Neutrophil (primary cell): Measurements from ENCODE around the gene FCHO1.
"Not testable (repeated sequence)": the region's sequence is repeated elsewhere in the genome, so short reads cannot be mapped to it uniquely, and the experiment has no call there.

Experiments
- H3K27ac ChIP-seq: fragments of 200-600 bp; sonication (generic); 2 replicates; pipeline ENCODE4 v1.5.1; 2016; ENCODE audit warnings: mild to moderate bottlenecking, moderate library complexity
- H3K27me3 ChIP-seq: fragments of 200-600 bp; sonication (generic); 2 replicates; pipeline ENCODE4 v1.6.0; 2016; ENCODE audit warnings: mild to moderate bottlenecking
- H3K36me3 ChIP-seq: fragments of 200-600 bp; sonication (generic); 2 replicates; pipeline ENCODE4 v1.5.1; 2017
- H3K4me1 ChIP-seq, 2 experiments: fragments of 200-600 bp in 1 of 2; sonication (generic) in 1 of 2; 1 replicate in 1 of 2; 2 replicates in 1 of 2; pipeline versions ENCODE4 v1.5.1 to v1.6.1; 2013 to 2016; ENCODE audit warnings: low read depth in 1 of 2, low read length in 1 of 2, mild to moderate bottlenecking in 1 of 2, moderate library complexity in 1 of 2; ENCODE audit not compliant: control insufficient read depth in 1 of 2, insufficient read depth in 1 of 2
- H3K4me3 ChIP-seq, 2 experiments: fragments of 200-600 bp in 1 of 2; sonication (generic) in 1 of 2; 1 replicate in 1 of 2; 2 replicates in 1 of 2; pipeline ENCODE4 v1.5.1; 2013 to 2016; ENCODE audit warnings: low read depth in 1 of 2, low read length in 1 of 2, mild to moderate bottlenecking in 1 of 2, moderate library complexity in 1 of 2
- H3K9me3 ChIP-seq: fragments of 200-600 bp; sonication (generic); 2 replicates; pipeline ENCODE4 v1.5.1; 2016
- TF ChIP-seq, protein P1 (sequence below): fragments of 200-600 bp; sonication (generic); IDR thresholded peaks from 2 replicates; pipeline ENCODE4 v1.5.1; 2016; ENCODE audit warnings: antibody characterized with exemption

FCHO1 gene

DNA sequence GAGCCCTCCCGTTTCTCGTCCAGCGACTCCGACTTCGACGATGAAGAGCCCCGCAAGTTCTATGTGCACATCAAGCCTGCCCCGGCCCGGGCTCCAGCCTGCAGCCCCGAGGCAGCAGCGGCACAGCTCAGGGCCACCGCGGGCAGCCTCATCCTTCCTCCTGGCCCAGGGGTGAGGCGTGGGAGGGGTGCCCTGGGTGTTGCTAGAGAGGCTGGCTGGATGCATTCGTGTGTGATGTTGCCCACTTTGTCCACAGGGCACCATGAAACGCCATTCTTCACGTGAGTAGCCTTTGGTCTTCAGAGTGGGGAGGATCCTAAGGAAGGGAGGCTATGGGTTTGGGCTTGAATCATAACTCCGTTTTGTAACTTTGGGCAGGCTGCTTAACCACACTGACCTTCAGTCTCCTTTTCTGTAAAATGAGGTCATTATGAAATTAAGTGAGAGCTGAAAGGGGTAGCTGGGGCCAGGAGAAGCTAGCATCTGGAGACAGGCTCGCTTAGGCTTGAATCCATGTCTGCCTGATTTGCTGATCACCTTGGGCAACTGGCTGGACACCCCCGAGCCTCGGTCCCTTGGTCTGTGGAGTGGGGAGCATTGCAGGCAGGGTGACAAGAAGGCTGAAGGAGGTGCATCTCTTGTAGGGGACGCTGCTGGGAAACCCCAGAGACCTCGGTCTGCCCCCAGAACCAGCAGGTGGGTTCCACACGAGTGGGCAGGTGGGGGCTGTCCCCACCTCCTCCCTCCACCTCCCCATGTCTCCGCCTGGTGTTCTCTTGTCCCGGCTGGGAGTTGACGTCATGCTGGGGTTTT is 24.9 kb downstream of the FCHO1 start:
- Histone ChIP-seq H3K27me3 (no peaks in the 10 kb centered on the region), H3K4me1 (peaks cover 17 to 18% of the 10 kb centered on the region in 2 experiments), H3K9me3 (no peaks in the 10 kb centered on the region), H3K4me3 (no peak overlapping the region), H3K36me3 (peaks cover 71% of the 10 kb centered on the region), H3K27ac (no peak overlapping the region)
- TF ChIP-seq, protein P1, sequence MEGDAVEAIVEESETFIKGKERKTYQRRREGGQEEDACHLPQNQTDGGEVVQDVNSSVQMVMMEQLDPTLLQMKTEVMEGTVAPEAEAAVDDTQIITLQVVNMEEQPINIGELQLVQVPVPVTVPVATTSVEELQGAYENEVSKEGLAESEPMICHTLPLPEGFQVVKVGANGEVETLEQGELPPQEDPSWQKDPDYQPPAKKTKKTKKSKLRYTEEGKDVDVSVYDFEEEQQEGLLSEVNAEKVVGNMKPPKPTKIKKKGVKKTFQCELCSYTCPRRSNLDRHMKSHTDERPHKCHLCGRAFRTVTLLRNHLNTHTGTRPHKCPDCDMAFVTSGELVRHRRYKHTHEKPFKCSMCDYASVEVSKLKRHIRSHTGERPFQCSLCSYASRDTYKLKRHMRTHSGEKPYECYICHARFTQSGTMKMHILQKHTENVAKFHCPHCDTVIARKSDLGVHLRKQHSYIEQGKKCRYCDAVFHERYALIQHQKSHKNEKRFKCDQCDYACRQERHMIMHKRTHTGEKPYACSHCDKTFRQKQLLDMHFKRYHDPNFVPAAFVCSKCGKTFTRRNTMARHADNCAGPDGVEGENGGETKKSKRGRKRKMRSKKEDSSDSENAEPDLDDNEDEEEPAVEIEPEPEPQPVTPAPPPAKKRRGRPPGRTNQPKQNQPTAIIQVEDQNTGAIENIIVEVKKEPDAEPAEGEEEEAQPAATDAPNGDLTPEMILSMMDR: no peak

DNA sequence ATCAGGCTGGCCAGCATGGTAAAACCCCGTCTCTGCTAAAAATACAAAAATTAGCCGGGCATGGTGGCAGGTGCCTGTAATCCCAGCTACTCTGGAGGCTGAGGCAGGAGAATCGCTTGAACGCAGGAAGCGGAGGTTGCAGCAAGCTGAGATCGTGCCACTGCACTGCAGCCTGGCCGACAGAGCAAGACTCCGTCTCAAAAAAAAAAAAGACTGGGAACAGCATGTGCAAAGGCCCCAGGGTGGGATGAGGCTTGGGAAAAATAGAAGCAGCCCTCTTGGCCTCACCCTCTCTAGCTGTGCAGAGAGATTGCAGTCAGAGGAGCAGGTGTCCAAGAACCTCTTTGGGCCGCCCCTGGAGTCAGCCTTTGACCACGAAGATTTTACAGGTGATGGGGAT is 26.6 kb downstream of the FCHO1 start:
- H3K36me3 ChIP-seq: peaks cover 72% of the 10 kb centered on the region
- peaks cover 17 to 18% of the 10 kb centered on the region in 2 experiments for H3K4me1 ChIP-seq
- peak overlapping the region; percentile 83 for H3K27ac ChIP-seq
- H3K27me3 ChIP-seq, H3K9me3 ChIP-seq: not testable (repeated sequence)
- H3K4me3 ChIP-seq: peak overlapping the region; percentile 60 to 66

- H3K36me3 ChIP-seq: peaks cover 72% of the 10 kb centered on the region
- H3K9me3 ChIP-seq: no peaks in the 10 kb centered on the region
These were observed 27.1 kb downstream of the FCHO1 start for GRCh38 chr19:17778251-17778967.

DNA sequence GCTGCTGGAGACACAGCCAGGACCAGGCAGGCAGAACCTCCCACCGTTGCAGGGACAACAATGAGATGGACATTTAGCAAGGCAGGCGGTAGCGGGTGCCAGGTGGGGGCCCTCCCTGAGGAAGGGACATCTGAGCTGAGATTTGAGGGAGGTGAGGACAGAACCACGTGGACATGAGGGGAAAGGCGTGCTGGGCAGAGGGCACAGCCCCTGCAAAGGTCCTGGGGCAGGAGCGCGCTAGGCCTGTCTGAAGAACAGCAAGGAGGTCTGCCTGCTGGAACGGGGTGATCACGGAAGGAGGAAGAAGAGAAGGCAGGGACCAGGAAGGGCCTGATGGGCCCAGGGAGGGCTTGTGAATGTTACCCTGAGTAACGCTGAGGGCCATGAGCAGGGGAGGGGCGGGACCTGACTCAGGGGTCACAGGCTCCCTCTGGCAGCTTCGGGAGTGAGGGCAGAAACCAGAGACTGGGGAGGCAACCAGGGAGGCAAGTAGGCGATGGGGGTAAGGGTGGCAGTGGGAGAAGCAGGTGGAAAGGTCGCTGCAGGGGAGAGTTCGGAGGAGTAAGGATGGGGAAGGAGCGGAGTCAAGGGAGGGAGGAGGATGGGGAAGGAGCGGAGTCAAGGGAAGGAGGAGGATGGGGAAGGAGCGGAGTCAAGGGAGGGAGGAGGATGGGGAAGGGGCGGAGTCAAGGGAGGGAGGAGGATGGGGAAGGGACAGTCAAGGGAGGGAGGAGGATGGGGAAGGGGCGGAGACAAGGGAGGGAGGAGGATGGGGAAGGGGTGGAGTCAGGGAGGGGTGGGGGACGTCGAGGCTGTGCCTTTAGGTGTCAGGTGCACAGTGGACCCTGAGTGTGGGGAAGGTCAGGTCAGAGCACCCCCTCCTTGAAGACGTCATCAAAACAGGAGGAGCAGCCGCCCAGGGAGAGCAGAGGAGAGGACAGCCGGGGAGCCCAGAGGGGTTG is 28.0 kb downstream of the FCHO1 start:
- TF ChIP-seq, protein P1: no peak
- no peaks in the 10 kb centered on the region for H3K9me3 ChIP-seq
- H3K4me1 ChIP-seq: peaks cover 17 to 18% of the 10 kb centered on the region in 2 experiments
- H3K27me3 ChIP-seq: no peaks in the 10 kb centered on the region
- H3K36me3 ChIP-seq: peaks cover 72% of the 10 kb centered on the region
- peak overlapping the region; percentile 83 for H3K27ac ChIP-seq
- H3K4me3 ChIP-seq: peak overlapping the region; percentile 60 to 66

More at GRCh38 chr19:17778251-17778967, 27.1 kb downstream of the FCHO1 start:
- Histone ChIP-seq H3K4me3 (peak overlapping the region; percentile 60 to 66), H3K4me1 (peaks cover 17 to 18% of the 10 kb centered on the region in 2 experiments), H3K27ac (peak overlapping the region; percentile 83), H3K27me3 (no peaks in the 10 kb centered on the region)
- TF ChIP-seq, protein P1: no peak

DNA sequence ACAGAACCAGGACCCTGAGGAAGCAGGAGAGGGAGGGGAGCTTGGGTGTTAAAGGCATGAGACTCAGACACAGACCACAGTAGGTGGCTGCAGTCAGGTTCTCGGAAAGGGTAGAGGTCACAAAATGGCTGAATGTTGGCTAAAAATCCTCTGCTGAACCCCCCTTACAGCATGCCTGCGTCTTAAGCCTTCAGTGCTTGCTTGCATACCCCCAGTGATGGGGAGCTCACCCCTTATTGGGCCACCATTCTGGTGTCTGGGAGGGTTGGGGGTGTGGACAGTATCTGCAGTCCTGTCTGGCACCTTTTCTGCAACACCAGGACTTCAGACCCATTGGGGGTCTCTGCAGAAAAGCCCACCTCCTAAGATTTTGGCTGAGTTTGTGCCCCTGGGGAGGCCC is 29.5 kb downstream of the FCHO1 start:
- Histone ChIP-seq H3K4me3 (no peak overlapping the region), H3K27ac (peak overlapping the region; percentile 83), H3K36me3 (peaks cover 72% of the 10 kb centered on the region), H3K27me3 (no peaks in the 10 kb centered on the region), H3K4me1 (peaks cover 17 to 18% of the 10 kb centered on the region in 2 experiments), H3K9me3 (no peaks in the 10 kb centered on the region)
- TF ChIP-seq, protein P1: no peak

- not testable (repeated sequence) for H3K27ac ChIP-seq, H3K4me3 ChIP-seq, H3K9me3 ChIP-seq, H3K27me3 ChIP-seq
- peaks cover 11% of the 10 kb centered on the region in 2 experiments for H3K4me1 ChIP-seq
- H3K36me3 ChIP-seq: peaks cover 85% of the 10 kb centered on the region
These were observed 32.4 kb downstream of the FCHO1 start for GRCh38 chr19:17783721-17784120.
